H1 (cell line): Measurements from ENCODE around the gene CCS. TPM values are rescaled to one million over a fixed set of nuclear protein-coding genes. Genes with fewer than 3 reads are reported as not detected.

ENCODE experiments used
- polyA plus RNA-seq, 7 experiments: library from polyadenylated mRNA; depleted of rRNA in 3 of 7; stranded (reverse) in 5 of 7; unstranded in 2 of 7; fragments of >200 nt in 5 of 7; fragments of 200-250 nt in 2 of 7; gene quantifications; 1 replicate in 5 of 7; 2 replicates in 1 of 7; 4 replicates in 1 of 7; pipeline versions ENCODE4 v1.2.1 to v1.2.3, GENCODE V29; 2011 to 2013; ENCODE audit warnings: missing spikeins in 2 of 7, mixed read lengths in 2 of 7
- small RNA-seq: library from polyadenylated mRNA; stranded (forward); fragments of <200 nt; extraction: miRNeasy Mini kit (QIAGEN cat#:217004); gene quantifications from one replicate; pipeline ENCODE3, GENCODE V24; 2013; ENCODE audit not compliant: insufficient read depth
- total RNA-seq: library from RNA; stranded (reverse); fragmentation: NEBNext Ultra II Directional; extraction: Animal tissue kit (Norgen Biotek cat#: 25700); gene quantifications from 2 replicates; pipeline ENCODE4 v1.2.1, GENCODE V29; 2021

Gene CCS
- total and polyA plus RNA-seq, 2 of the 8 experiments (the other 6 are each of a cell fraction or from before 2014, with no cell fraction given) = 37.1 to 37.7 TPM

Small RNA genes within 50 kb of the gene (small RNA-seq; reads per million reads assigned to genes)
- gene RNU4-39P = not detected

Other genes with a start within 250 kb of the CCS start
- 44.8 and 46.1 TPM in 2 replicates for gene BRMS1, start 248.1 kb upstream of the CCS start, total RNA-seq
- gene BRMS1, start 248.1 kb upstream of the CCS start, polyA plus RNA-seq (2011; rRNA removed) = 39.2 and 46.5 TPM in 2 replicates
- 27.1 and 27.8 TPM in 2 replicates for gene B4GAT1, start 245.6 kb upstream of the CCS start, total RNA-seq
- gene B4GAT1, start 245.6 kb upstream of the CCS start, polyA plus RNA-seq (2011; rRNA removed) = 22.2 and 32.8 TPM in 2 replicates
- 29.3 and 32.4 TPM in 2 replicates for gene SLC29A2, start 221.4 kb upstream of the CCS start, total RNA-seq
- gene SLC29A2, start 221.4 kb upstream of the CCS start, polyA plus RNA-seq (2011; rRNA removed) = 31.6 and 42.0 TPM in 2 replicates
- 0.88 and 0.99 TPM in 2 replicates for gene NPAS4, start 172.2 kb upstream of the CCS start, total RNA-seq
- gene NPAS4, start 172.2 kb upstream of the CCS start, polyA plus RNA-seq (2011; rRNA removed) = 0.73 and 0.77 TPM in 2 replicates
- 141 and 152 TPM in 2 replicates for gene MRPL11, start 154.3 kb upstream of the CCS start, total RNA-seq
- gene MRPL11, start 154.3 kb upstream of the CCS start, polyA plus RNA-seq (2011; rRNA removed) = 105 and 106 TPM in 2 replicates
- gene PELI3, start 126.3 kb upstream of the CCS start, total RNA-seq = 7.6 TPM in 2 replicates
- 5.2 and 7.6 TPM in 2 replicates for gene PELI3, start 126.3 kb upstream of the CCS start, polyA plus RNA-seq (2011; rRNA removed)
- 82.7 and 86.4 TPM in 2 replicates for gene DPP3, start 112.8 kb upstream of the CCS start, total RNA-seq
- 75.1 and 90.6 TPM in 2 replicates for gene DPP3, start 112.8 kb upstream of the CCS start, polyA plus RNA-seq (2011; rRNA removed)
- gene BBS1, start 82.5 kb upstream of the CCS start, total RNA-seq = 19.1 and 22.1 TPM in 2 replicates
- 19.5 and 33.7 TPM in 2 replicates for gene BBS1, start 82.5 kb upstream of the CCS start, polyA plus RNA-seq (2011; rRNA removed)
- 7.0 and 8.4 TPM in 2 replicates for gene ZDHHC24, start 47.1 kb upstream of the CCS start, total RNA-seq
- 9.7 and 15.6 TPM in 2 replicates for gene ZDHHC24, start 47.1 kb upstream of the CCS start, polyA plus RNA-seq (2011; rRNA removed)
- gene ACTN3, start 46.3 kb upstream of the CCS start, total RNA-seq = 28.2 and 30.8 TPM in 2 replicates
- 36.7 and 46.2 TPM in 2 replicates for gene ACTN3, start 46.3 kb upstream of the CCS start, polyA plus RNA-seq (2011; rRNA removed)
- gene CTSF, start 24.6 kb upstream of the CCS start, total RNA-seq = 0.36 and 0.58 TPM in 2 replicates
- 2.3 and 2.6 TPM in 2 replicates for gene CTSF, start 24.6 kb upstream of the CCS start, polyA plus RNA-seq (2011; rRNA removed)
- 0.99 and 1.1 TPM in 2 replicates for gene CCDC87, start 122 bp upstream of the CCS start, total RNA-seq
- 0.32 and 0.63 TPM in 2 replicates for gene CCDC87, start 122 bp upstream of the CCS start, polyA plus RNA-seq (2011; rRNA removed)
- gene RBM14, start 23.4 kb downstream of the CCS start, total RNA-seq = 142 and 145 TPM in 2 replicates
- 67.2 and 81.1 TPM in 2 replicates for gene RBM14, start 23.4 kb downstream of the CCS start, polyA plus RNA-seq (2011; rRNA removed)
- gene RBM4, start 45.5 kb downstream of the CCS start, total RNA-seq = 192 and 201 TPM in 2 replicates
- gene RBM4, start 45.5 kb downstream of the CCS start, polyA plus RNA-seq (2011; rRNA removed) = 276 and 330 TPM in 2 replicates
- gene RBM4B, start 84.7 kb downstream of the CCS start, total RNA-seq = 27.5 and 30.6 TPM in 2 replicates
- gene RBM4B, start 84.7 kb downstream of the CCS start, polyA plus RNA-seq (2011; rRNA removed) = 19.2 and 30.5 TPM in 2 replicates
- 69.0 and 71.4 TPM in 2 replicates for gene SPTBN2, start 136.0 kb downstream of the CCS start, total RNA-seq
- 19.1 and 25.9 TPM in 2 replicates for gene SPTBN2, start 136.0 kb downstream of the CCS start, polyA plus RNA-seq (2011; rRNA removed)